GM23248 (cell line): ENCODE results near the gene DCUN1D1.

ENCODE experiments used
- EZH2 ChIP-seq: fragments of 200-600 bp; sonication (generic); IDR thresholded peaks from 2 replicates; pipeline ENCODE4 v1.6.1; 2018; ENCODE audit warnings: antibody characterized with exemption, mild to moderate bottlenecking; ENCODE audit not compliant: insufficient read depth, poor library complexity, severe bottlenecking
- EZH2phosphoT487 ChIP-seq: fragments of 200-600 bp; sonication (generic); IDR thresholded peaks from 2 replicates; pipeline ENCODE4 v1.6.1; 2018; ENCODE audit warnings: antibody characterized with exemption, moderate library complexity, mild to moderate bottlenecking, low read depth; ENCODE audit not compliant: insufficient read depth

GRCh38 chr3:182967218-182968204, 12.8 kb downstream of the DCUN1D1 start:
- TF ChIP-seq EZH2 (no peak), EZH2phosphoT487 (no peak)
